ENCODE measurements around the gene ZHX3. TPM values are rescaled to one million over a fixed set of nuclear protein-coding genes. Genes with fewer than 3 reads are reported as not detected.

ZHX3 gene
- total and polyA plus RNA-seq, 2 of the 4 experiments (the other 2 are of a cell fraction) = 25.0 to 28.0 TPM

GRCh38 chr20:41352666-41353065, 35.1 kb upstream of the ZHX3 start:
- Histone ChIP-seq H3K4me3 (ENCODE audit: insufficient read depth, low read depth, low read length) (no peak overlapping the region), H3K9me1 (ENCODE audit: insufficient read depth, low read length) (no peaks in the 10 kb centered on the region; the same call in 1 of the 2 replicates), H2BK15ac (ENCODE audit: low read depth, low read length) (no peak overlapping the region), H3K18ac (ENCODE audit: low read depth, low read length) (no peak overlapping the region), H3K27me3 (ENCODE audit: control insufficient read depth, insufficient read depth, low read length) (no peaks in the 10 kb centered on the region), H3K4ac (ENCODE audit: low read depth, low read length) (no peak overlapping the region), H2BK120ac (ENCODE audit: low read depth, low read length) (no peak overlapping the region), H2AK5ac (ENCODE audit: low read depth, low read length) (no peak overlapping the region), H3K23ac (ENCODE audit: low read depth, low read length) (no peak overlapping the region), H4K8ac (ENCODE audit: low read depth in 2 of 2, low read length in 2 of 2) (no peak overlapping the region), H3K4me1 (ENCODE audit: control insufficient read depth, insufficient read depth, low read length) (peaks cover 4% of the 10 kb centered on the region; the same call in 1 of the 2 replicates), H3K14ac (replicated peaks; ENCODE audit: low read depth, low read length) (0 out of 2 replicates have a peak overlapping the region, but pooled peaks have one; percentile 41), H2BK20ac (ENCODE audit: low read depth, low read length) (no peak overlapping the region), H3K9me3 (ENCODE audit: control insufficient read depth, insufficient read depth, low read length) (no peaks in the 10 kb centered on the region), H4K5ac (ENCODE audit: low read depth, low read length) (no peak overlapping the region), H4K91ac (ENCODE audit: insufficient read depth, low read depth, low read length) (no peak overlapping the region), H2BK5ac (ENCODE audit: low read depth, low read length, poor library complexity, severe bottlenecking) (no peak overlapping the region), H2AK9ac (replicated peaks; ENCODE audit: low read depth, low read length, poor library complexity) (no peak overlapping the region), H3K27ac (ENCODE audit: insufficient read depth, low read length) (no peak overlapping the region), H4K20me1 (ENCODE audit: insufficient read depth, low read length) (no peaks in the 10 kb centered on the region), H3K79me1 (ENCODE audit: low read depth in 1 of 2, low read length in 2 of 2) (no peaks in the 10 kb centered on the region), H2AFZ (replicated peaks; ENCODE audit: low read length, poor library complexity) (no peak overlapping the region), H3K9ac (ENCODE audit: low read depth, low read length) (no peak overlapping the region), H3K4me2 (ENCODE audit: low read depth, low read length) (no peak overlapping the region), H3K56ac (ENCODE audit: extremely low read depth, insufficient read depth, low read length) (no peak overlapping the region), H3K36me3 (ENCODE audit: control insufficient read depth, insufficient read depth, low read length) (no peaks in the 10 kb centered on the region; the same call in 1 of the 2 replicates)
- CTCF ChIA-PET = no interaction called here
- in situ Hi-C loops (cut with MboI; ENCODE audit: low sequenced_read_pairs) = no loop called here
- intact Hi-C loops (cut with micrococcal nuclease) = no loop called here
- POLR2A ChIA-PET (ENCODE audit: unreplicated experiment) = no interaction called here
- no peak for DNase-seq
- WGBS, 2 experiments (ENCODE audit: extremely low coverage in 2 of 2, insufficient read length in 1 of 2) = 72% methylated on average over 3 of the region's 5 CpGs; no CpG with 5 or more reads in 1 of the 2 experiments
- ATAC-seq (ENCODE audit: low read depth) = no peak
- dilution Hi-C loops (cut with HindIII; ENCODE audit: low sequenced_read_pairs, unreplicated experiment) = no loop called here
- no TSS peak for BruUV-seq (replicated peaks)
- TF ChIP-seq MAZ (IDR thresholded peaks at IDR 0.05; ENCODE audit: borderline replicate concordance, low read depth, low read length) (no peak), USF2 (IDR thresholded peaks at IDR 0.05; ENCODE audit: low read depth, low read length) (no peak), BHLHE40 (IDR thresholded peaks at IDR 0.05; ENCODE audit: low read depth, low read length) (no peak), MAFK (IDR thresholded peaks at IDR 0.05; ENCODE audit: low read depth, low read length) (no peak)
